IMR-90 (cell line): ENCODE results near the gene MAP4. TPM values are rescaled to one million over a fixed set of nuclear protein-coding genes. Genes with fewer than 3 reads are reported as not detected.

Source experiments
- ATAC-seq: fragments of 200-7000 bp; cut with Tn5 transposase; 2 replicates; pipeline ENCODE4 v1.9.1; 2020; ENCODE audit warnings: low read depth, mild to moderate bottlenecking, moderate library complexity
- BruUV-seq: library from RNA; stranded (reverse); fragments of 400-500 nt; replicated peaks from 2 replicates; lab custom pipeline; 2021; lab: Mats Ljungman, UMichigan
- CTCF ChIA-PET: fragments of 300-600 bp; formaldehyde crosslinking; extraction: SDS; loops from one replicate; lab custom pipeline; 2021; ENCODE audit warnings: antibody characterized with exemption; lab: Yijun Ruan, JAX
- POLR2A ChIA-PET: fragments of 300-600 bp; sonication (Branson Sonifier 250); formaldehyde crosslinking; loops from one replicate; lab custom pipeline; 2022; ENCODE audit warnings: antibody characterized with exemption; ENCODE audit not compliant: unreplicated experiment; lab: Charles Lee
- DNase-seq: peaks from one replicate; pipeline ENCODE4 v3.0.0; 2013
- H2AFZ ChIP-seq: replicated peaks from 2 replicates; pipeline ENCODE3; 2013; ENCODE audit warnings: low read length, mild to moderate bottlenecking; ENCODE audit not compliant: poor library complexity
- H2AK5ac ChIP-seq: 2 replicates; pipeline ENCODE4 v1.6.1; 2013; ENCODE audit warnings: low read depth, low read length, inconsistent platforms
- H2AK9ac ChIP-seq: replicated peaks from 2 replicates; pipeline ENCODE3; 2013; ENCODE audit warnings: mild to moderate bottlenecking, low read depth, low read length, moderate library complexity; ENCODE audit not compliant: poor library complexity
- H2BK120ac ChIP-seq: 2 replicates; pipeline ENCODE4 v1.6.1; 2013; ENCODE audit warnings: low read depth, low read length, inconsistent platforms
- H2BK15ac ChIP-seq: 3 replicates; pipeline ENCODE4 v1.6.1; 2013; ENCODE audit warnings: low read depth, low read length, inconsistent platforms
- H2BK20ac ChIP-seq: 2 replicates; pipeline ENCODE4 v1.6.1; 2013; ENCODE audit warnings: low read depth, mild to moderate bottlenecking, inconsistent platforms, low read length, moderate library complexity
- H2BK5ac ChIP-seq: 2 replicates; pipeline ENCODE4 v1.6.1; 2013; ENCODE audit warnings: mild to moderate bottlenecking, low read depth, low read length, inconsistent platforms; ENCODE audit not compliant: poor library complexity, severe bottlenecking
- H3K14ac ChIP-seq: replicated peaks from 2 replicates; pipeline ENCODE4 v1.6.1; 2013; ENCODE audit warnings: low read depth, low read length, inconsistent platforms
- H3K18ac ChIP-seq: 2 replicates; pipeline ENCODE4 v1.6.1; 2013; ENCODE audit warnings: low read depth, low read length, control low read depth
- H3K23ac ChIP-seq: 2 replicates; pipeline ENCODE4 v1.6.1; 2013; ENCODE audit warnings: low read depth, low read length, inconsistent platforms
- H3K27ac ChIP-seq: 2 replicates; pipeline ENCODE4 v1.5.1; 2013; ENCODE audit warnings: mild to moderate bottlenecking, control low read depth, low read length; ENCODE audit not compliant: insufficient read depth
- H3K27me3 ChIP-seq: 2 replicates; pipeline ENCODE4 v1.6.1; 2013; ENCODE audit warnings: low read length; ENCODE audit not compliant: control insufficient read depth, insufficient read depth
- H3K36me3 ChIP-seq: 2 replicates; pipeline ENCODE4 v1.6.1; 2013; ENCODE audit warnings: low read length, mixed read lengths; ENCODE audit not compliant: control insufficient read depth, insufficient read depth
- H3K4ac ChIP-seq: 2 replicates; pipeline ENCODE4 v1.6.1; 2013; ENCODE audit warnings: low read depth, low read length, inconsistent platforms
- H3K4me1 ChIP-seq: 2 replicates; pipeline ENCODE4 v1.6.1; 2013; ENCODE audit warnings: low read length, mixed read lengths; ENCODE audit not compliant: control insufficient read depth, insufficient read depth
- H3K4me2 ChIP-seq: 2 replicates; pipeline ENCODE4 v1.6.1; 2013; ENCODE audit warnings: low read depth, mild to moderate bottlenecking, control low read depth, low read length, moderate library complexity
- H3K4me3 ChIP-seq: 2 replicates; pipeline ENCODE4 v1.5.1; 2013; ENCODE audit warnings: low read depth, mild to moderate bottlenecking, control low read depth, low read length, moderate library complexity; ENCODE audit not compliant: insufficient read depth
- H3K56ac ChIP-seq: 2 replicates; pipeline ENCODE4 v1.6.1; 2013; ENCODE audit warnings: low read length, inconsistent platforms; ENCODE audit not compliant: insufficient read depth; ENCODE audit errors: extremely low read depth
- H3K79me1 ChIP-seq, 2 experiments: 2 replicates each; pipeline ENCODE4 v1.6.1; 2013; ENCODE audit warnings: low read length in 2 of 2, inconsistent platforms in 1 of 2, low read depth in 1 of 2
- H3K9ac ChIP-seq: 2 replicates; pipeline ENCODE4 v1.6.1; 2013; ENCODE audit warnings: low read depth, low read length, control low read depth
- H3K9me1 ChIP-seq: 2 replicates; pipeline ENCODE4 v1.6.1; 2013; ENCODE audit warnings: low read length, inconsistent platforms; ENCODE audit not compliant: insufficient read depth
- H3K9me3 ChIP-seq: 2 replicates; pipeline ENCODE4 v1.6.1; 2013; ENCODE audit warnings: low read length; ENCODE audit not compliant: control insufficient read depth, insufficient read depth
- H4K20me1 ChIP-seq: 2 replicates; pipeline ENCODE4 v1.6.1; 2013; ENCODE audit warnings: low read length, inconsistent platforms; ENCODE audit not compliant: insufficient read depth
- H4K5ac ChIP-seq: 2 replicates; pipeline ENCODE4 v1.6.1; 2013; ENCODE audit warnings: mild to moderate bottlenecking, low read depth, low read length, control low read depth
- H4K8ac ChIP-seq, 2 experiments: 2 replicates each; pipeline ENCODE4 v1.6.1; 2013; ENCODE audit warnings: low read depth in 2 of 2, low read length in 2 of 2, control low read depth in 1 of 2, inconsistent platforms in 1 of 2
- H4K91ac ChIP-seq: 2 replicates; pipeline ENCODE4 v1.6.1; 2013; ENCODE audit warnings: low read depth, low read length, inconsistent platforms; ENCODE audit not compliant: insufficient read depth
- CEBPB ChIP-seq: IDR thresholded peaks from 2 replicates; pipeline ENCODE4 v1.6.1; 2012; ENCODE audit warnings: low read depth, low read length, improper control_type of control experiment
- CTCF ChIP-seq: conservative IDR thresholded peaks from 2 replicates; pipeline ENCODE4 v1.5.1; 2012; ENCODE audit warnings: mild to moderate bottlenecking, low read depth, low read length, improper control_type of control experiment
- NFE2L2 ChIP-seq: fragments of 150-350 bp; IDR thresholded peaks from 2 replicates; pipeline ENCODE4 v1.6.1; 2016; ENCODE audit warnings: low read depth, mild to moderate bottlenecking, low read length
- POLR2A ChIP-seq: IDR thresholded peaks from 2 replicates; pipeline ENCODE4 v1.6.1; 2012; ENCODE audit warnings: mild to moderate bottlenecking, low read depth, low read length
- SMC3 ChIP-seq: fragments of 150-350 bp; IDR thresholded peaks from 2 replicates; pipeline ENCODE4 v1.6.1; 2016; ENCODE audit warnings: low read depth, mild to moderate bottlenecking, antibody characterized with exemption, low read length, moderate library complexity
- WGBS, 2 experiments: methylation state at CpG; one replicate each; pipeline versions ENCODE4 v1.1.5 to v1.1.7; 2013; ENCODE audit warnings: missing lambda C conversion rate in 2 of 2; ENCODE audit not compliant: insufficient read length in 1 of 2; ENCODE audit errors: extremely low coverage in 2 of 2; 5-methylcytosine and 5-hydroxymethylcytosine counted together
- dilution Hi-C: fragments of 300-500 bp; cut with HindIII; formaldehyde crosslinking; loops from one replicate; pipeline ENCODE4 v1.14.3; 2018; ENCODE audit warnings: low sequenced_read_pairs; ENCODE audit not compliant: unreplicated experiment
- in situ Hi-C: fragments of 300-500 bp; cut with MboI; formaldehyde crosslinking; loops from 3 replicates; pipeline ENCODE4 v1.14.3; 2019; ENCODE audit warnings: low sequenced_read_pairs, inconsistent platforms, mixed read lengths
- intact Hi-C: fragments of 100-400 bp; cut with micrococcal nuclease; formaldehyde crosslinking; loops from 2 replicates; pipeline ENCODE4 v1.10.0; 2022
- polyA plus RNA-seq, 3 experiments: library from polyadenylated mRNA; depleted of rRNA; stranded (reverse); fragments of >200 nt; gene quantifications; 2 replicates each; pipeline ENCODE4 v1.2.3, GENCODE V29; 2012; ENCODE audit warnings: low replicate concordance in 1 of 3
- total RNA-seq: library from RNA; depleted of rRNA; stranded (reverse); fragments of >200 nt; gene quantifications from 2 replicates; pipeline ENCODE4 v1.2.3, GENCODE V29; 2012

MAP4 gene
- total and polyA plus RNA-seq, 2 of the 4 experiments (the other 2 are of a cell fraction), result 87.8 to 216 TPM

- BruUV-seq, result no TSS peak
- peak; percentile 13; the same call in 1 of the 2 replicates for ATAC-seq
- POLR2A ChIA-PET, result no interaction called here
Observed at GRCh38 chr3:47874913-47875312, 141.3 kb downstream of the MAP4 start.

More at GRCh38 chr3:47874913-47875312, 141.3 kb downstream of the MAP4 start:
- intact Hi-C loops, result loop anchor here (5.0 to 10.0 kb wide), 2 partner anchors 117 to 280 kb away; no protein-coding TSS in a partner anchor
- Histone ChIP-seq H3K18ac (no peak overlapping the region), H3K27ac (no peak overlapping the region), H2BK5ac (no peak overlapping the region), H4K5ac (no peak overlapping the region), H3K4me1 (no peaks in the 10 kb centered on the region), H3K14ac (no peak overlapping the region), H3K9me1 (no peaks in the 10 kb centered on the region; the same call in none of the 2 replicates), H3K9me3 (no peaks in the 10 kb centered on the region), H3K4ac (no peak overlapping the region), H2AFZ (no peak overlapping the region), H3K9ac (no peak overlapping the region), H3K23ac (no peak overlapping the region), H2BK15ac (no peak overlapping the region), H3K27me3 (no peaks in the 10 kb centered on the region), H4K91ac (no peak overlapping the region), H2BK120ac (no peak overlapping the region), H2AK9ac (no peak overlapping the region), H4K8ac (no peak overlapping the region), H2AK5ac (no peak overlapping the region), H3K56ac (no peak overlapping the region), H3K79me1 (peaks cover 35 to 49% of the 10 kb centered on the region in 2 experiments), H3K4me3 (no peak overlapping the region), H2BK20ac (no peak overlapping the region), H3K36me3 (peaks cover 52% of the 10 kb centered on the region), H3K4me2 (no peak overlapping the region), H4K20me1 (peaks cover 13% of the 10 kb centered on the region; the same call in 1 of the 2 replicates)
- WGBS, 2 experiments, result no CpG with 5 or more reads among the region's 1 CpG
- dilution Hi-C loops, result no loop called here
- in situ Hi-C loops, result no loop called here
- CTCF ChIA-PET, result no interaction called here
- TF ChIP-seq SMC3, result no peak
- no peak for TF ChIP-seq CTCF
- TF ChIP-seq POLR2A, result no peak
- no peak for TF ChIP-seq CEBPB
- TF ChIP-seq NFE2L2, result no peak
- peak; percentile 27 for DNase-seq
